SKM-1 (cell line): ENCODE results near the gene RAB20.
"Not testable (repeated sequence)": the region's sequence is repeated elsewhere in the genome, so short reads cannot be mapped to it uniquely, and the experiment has no call there.

ENCODE experiments used
- DNase-seq: peaks from one replicate; lab custom pipeline; 2025; ENCODE audit not compliant: unreplicated experiment; lab: John Stamatoyannopoulos, UW

The RAB20 gene

DNA sequence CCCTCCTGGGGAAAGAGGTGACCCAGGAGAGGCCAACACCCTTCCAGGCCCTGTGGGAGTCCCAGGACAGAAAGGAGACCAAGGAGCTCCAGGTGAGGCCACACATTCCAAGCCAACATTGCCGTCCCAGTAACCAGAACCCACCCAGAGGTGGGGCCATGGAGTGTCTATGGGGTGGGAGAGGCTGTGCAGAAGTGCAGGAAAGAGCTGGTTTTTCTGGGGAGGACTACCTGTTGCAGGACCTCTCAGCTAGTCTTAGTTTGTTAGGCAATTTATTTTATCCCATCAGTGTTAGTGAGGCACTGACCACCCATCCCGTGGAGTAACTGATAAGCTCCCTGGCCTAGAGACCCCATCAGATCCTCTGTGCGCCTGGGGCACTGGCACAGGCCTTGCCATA is 66.1 kb downstream of the RAB20 start:
- DNase-seq = no peak

DNA sequence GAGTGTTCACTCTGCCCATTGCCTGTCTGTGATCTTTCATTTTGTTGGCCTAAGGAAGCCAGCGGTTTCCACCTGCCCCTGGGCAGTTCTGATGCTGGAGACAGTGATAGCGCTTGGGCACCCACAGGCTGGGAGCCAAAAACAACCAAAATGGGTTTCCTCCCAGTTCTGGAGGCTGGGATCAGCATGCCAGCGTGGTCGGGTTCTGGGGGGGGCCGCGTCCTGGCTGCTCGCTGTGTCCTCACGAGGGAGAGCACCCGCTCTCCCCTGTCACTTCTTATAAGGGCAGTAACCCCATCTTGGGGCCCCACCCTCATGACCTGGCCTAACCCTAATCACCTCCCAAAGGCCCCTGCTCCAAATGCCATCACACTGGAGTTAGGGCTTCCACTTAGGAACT is 67.9 kb downstream of the RAB20 start:
- no peak for DNase-seq

DNA sequence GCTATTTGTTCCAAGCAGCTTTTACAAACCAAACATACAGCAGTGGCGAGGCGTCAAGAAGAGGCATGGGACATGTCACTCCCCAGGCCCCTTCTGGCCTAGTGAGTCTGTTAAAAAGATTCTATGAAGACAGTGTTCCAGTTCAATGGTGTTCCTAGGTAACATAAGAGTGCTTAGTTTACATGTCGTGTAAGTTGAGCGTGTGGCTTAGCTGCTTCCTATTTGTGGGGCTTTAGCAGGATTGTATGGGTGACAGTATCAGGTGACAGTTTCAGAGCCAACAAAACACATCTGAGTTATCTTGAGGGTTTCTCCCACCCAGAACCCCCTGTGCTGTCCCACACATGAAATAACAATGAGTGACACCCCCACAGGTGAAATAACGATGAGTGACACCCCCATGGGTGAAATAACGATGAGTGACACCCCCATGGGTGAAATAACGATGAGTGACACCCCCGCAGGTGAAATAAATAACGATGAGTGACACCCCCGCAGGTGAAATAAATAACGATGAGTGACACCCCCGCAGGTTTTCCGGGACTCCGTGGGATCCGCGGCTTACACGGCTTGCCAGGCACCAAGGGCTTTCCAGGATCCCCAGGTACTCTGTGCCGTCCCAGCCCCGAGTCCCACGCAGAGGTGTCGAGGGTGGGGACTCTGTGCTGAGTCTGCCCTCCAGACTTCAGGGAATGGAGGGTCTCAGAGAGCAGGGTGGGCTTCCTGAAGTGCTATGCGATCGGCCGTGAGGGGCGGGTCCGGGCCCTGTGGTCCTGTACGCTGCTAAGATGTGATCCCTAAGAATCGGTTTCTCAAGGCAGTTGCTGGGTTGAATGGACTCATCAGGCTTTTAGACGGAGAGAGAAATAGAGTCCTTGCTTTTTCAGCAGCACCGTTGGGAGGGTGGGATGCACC is 68.6 kb downstream of the RAB20 start:
- DNase-seq = no peak

DNA sequence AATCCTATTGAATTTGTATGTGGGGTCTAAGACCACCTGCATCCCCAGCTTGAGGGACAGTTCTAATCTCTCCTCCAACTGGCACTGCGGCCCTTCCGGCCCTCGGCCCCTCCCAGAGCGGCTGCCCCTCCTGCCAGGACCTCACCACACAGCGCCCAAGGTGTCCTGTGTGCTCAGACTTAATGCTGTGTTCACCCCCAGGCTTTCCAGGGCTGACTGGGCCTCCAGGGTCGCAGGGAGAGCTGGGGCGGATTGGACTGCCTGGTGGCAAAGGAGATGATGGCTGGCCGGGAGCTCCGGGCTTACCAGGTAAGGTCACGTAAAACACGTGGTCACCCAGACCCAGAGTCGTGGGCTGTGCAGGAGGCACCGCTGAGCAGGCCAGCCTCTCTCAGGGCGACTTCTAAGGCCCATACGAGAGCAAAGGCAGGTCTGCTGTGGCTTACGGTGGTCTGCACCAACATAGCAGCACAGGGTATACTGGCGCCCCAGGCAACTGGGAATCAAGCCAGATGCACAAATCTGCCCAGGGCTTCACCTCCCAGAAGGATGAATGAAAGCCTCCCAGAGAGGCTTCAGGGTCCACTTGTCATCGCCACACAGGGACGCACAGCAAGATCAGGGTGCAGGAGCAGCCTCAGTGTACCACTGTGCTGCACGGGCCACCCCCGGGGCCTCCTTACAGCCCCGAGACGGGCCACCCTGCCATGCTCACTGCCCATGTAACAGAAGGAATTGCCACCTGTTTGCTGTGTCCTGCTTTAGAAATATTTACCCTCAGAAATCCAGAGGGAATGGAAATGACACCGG is 69.4 kb downstream of the RAB20 start:
- DNase-seq = no peak

DNA sequence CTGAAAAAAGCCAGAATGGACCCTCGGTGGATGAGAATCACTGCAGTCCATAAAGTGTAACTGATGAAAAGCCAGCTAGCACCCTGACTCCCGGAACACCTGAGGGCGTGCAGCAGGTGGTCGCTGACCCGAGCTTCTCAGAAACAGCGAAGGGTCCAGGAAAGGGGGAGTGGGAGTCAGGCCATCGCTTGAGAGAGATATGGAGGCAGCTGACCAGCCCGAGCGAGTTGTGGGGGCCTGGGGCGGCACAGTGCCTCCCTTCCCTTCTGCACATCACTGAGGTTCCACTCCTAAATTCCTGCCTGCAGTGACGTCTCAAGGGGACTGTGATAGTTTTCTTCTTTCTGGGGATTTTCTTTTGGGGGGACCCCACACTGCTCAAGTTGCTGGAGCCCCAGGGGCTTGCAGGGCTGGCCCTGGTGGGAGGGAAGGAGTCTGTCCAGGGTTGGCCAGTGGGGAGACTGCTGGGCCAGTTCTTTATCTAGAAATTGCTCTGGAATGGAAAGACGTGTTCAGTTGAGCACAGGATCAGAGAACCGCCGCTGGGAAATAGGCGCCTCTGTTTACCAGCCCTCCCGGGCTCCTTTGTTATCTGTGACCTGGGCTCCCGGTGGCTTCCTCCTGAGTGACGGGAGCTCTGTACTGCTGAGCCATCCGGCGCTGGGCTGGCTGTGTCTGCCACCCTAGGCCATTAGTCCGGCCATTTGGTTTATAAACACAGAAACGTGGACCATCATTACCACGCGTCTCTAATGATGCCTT is 71.3 kb downstream of the RAB20 start:
- DNase-seq = no peak

DNA sequence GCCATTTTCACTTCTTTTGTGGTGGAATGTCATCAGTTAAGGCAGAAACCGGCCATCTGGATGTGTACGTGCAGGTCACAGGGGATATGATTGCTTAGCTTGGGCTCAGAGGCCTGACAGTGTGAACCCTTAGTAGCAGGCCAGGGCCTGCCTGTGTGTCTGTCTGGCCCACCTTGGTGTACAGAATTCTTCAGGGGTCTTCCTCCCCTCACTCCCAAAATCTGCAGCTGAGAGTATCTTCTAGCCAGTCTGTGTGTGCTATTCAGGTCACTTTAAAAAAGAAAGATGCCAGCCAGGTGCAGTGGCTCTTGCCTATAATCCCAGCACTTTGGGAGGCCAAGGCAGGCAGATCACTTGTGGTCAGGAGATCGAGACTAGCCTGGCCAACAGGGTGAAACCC is 74.6 kb downstream of the RAB20 start:
- DNase-seq = not testable (repeated sequence)

DNA sequence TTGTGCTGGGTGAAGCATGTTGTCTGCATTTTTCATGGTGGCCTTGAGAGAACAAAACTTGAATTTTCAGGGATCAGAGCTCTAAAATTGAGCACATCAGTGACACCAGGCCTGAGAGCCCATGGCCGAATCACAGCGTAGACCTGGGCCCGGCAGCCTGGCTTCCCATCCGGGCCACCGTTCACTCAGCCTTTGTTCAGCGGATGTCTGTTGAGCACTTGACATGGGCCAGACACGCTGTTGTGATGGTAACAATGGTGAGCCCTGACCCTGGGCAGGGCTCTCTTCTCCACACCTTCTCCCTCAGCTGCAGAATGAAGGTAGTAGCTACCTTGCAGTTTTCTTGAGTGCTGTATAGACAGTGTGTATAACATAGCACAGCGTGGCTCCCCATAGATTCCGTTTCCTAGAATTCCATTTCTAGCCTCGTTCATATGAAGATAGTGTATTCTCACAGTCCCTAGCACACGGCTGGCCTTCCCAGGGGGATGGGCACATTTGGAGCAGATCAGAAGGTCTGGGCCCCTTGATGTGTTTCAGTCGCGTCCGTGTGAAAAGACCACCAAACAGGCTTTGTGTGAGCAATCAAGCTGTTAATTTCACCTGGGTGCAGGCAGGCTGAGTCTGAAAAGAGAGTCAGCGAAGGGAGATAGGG is 75.3 kb downstream of the RAB20 start:
- DNase-seq = no peak

DNA sequence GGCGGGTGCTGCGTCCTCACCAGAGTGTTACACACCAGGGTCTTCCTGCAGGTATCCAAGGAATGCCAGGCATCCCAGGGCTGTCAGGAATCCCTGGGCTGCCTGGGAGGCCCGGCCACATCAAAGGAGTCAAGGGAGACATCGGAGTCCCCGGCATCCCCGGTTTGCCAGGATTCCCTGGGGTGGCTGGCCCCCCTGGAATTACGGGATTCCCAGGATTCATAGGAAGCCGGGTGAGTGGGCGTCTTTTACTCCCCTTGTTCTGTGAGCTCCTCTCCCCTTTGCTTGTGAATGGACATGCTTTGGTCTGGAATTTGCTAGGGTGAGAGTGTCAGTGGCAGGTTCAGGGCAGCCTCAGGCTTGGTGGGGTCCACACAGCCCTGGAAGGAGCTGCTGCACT is 75.9 kb downstream of the RAB20 start:
- DNase-seq = no peak

DNA sequence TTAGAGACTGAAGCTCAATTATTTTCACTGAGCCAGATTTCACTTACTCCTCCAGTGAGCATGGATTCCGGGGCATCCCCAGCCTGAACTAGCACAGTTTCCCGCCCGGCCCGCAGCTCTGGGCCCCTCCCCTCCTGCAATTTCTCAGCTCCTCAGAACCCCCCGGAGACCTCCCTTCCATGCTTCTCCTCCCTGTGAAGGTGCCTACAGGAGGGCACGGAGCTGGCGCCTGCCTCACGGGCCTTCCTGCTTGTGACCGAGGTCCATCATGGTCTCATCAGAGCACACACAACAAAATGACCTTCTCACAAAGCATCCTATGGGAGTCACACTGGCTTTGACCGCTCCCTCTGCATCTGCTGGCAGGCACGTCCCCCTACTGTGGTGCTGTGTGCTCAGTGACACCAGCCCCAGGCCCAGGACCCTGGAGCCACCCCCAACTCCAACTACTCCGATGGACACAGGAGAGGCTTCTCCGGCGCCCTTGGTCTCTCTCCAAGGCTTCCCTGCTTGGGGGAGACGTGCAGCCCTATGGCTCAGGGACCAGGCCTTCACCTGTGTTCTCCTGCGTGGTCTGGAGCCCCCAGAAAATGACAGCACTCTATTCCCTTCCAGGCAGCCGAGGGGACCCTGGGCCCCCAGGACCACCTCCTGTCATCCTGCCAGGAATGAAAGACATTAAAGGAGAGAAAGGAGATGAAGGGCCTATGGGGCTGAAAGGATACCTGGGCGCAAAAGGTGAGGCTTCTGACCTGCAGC is 77.1 kb downstream of the RAB20 start:
- no peak for DNase-seq

DNA sequence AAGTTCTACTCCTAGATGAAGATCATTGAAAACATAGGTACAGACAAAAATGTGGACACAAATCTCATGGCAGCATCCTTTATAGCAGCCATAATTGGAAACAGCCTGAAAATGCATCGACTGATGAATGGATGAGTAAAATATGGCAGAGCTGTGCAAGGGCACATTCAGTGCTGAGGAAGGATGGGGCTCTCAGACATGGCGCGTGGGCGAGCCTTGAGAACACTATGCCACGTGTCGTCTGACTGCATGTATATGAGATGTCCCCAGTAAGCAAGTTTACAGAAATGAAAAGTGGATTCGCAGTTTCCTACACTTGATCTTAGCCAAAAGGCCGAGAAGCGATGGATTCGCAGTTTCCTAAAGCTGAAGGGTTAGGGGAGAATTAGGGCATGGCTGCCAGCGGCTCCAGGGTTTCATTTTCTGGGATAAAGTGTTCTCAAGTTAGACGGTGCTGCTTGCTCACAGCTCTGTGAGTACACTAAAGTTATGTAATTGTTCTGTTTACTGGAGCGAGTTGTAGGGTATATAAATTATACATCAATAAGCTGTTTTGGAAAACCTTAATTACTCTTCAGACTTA is 78.0 kb downstream of the RAB20 start:
- no peak for DNase-seq

DNA sequence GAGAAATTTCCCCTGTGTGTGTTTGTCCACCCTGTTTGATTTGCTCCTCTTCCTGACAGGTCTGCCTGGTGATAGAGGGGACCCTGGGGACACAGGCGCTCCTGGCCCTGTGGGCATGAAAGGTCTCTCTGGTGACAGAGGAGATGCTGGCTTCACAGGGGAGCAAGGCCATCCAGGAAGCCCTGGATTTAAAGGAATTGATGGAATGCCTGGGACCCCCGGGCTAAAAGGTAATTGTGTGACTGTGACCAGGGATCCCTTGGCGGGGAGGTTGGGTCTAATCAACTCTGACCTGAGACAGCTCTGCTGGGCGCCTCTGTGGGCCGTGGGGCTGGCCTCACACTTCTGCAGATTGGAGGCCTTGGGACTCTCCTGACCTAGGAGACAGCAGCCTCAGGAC is 81.4 kb downstream of the RAB20 start:
- no peak for DNase-seq

DNA sequence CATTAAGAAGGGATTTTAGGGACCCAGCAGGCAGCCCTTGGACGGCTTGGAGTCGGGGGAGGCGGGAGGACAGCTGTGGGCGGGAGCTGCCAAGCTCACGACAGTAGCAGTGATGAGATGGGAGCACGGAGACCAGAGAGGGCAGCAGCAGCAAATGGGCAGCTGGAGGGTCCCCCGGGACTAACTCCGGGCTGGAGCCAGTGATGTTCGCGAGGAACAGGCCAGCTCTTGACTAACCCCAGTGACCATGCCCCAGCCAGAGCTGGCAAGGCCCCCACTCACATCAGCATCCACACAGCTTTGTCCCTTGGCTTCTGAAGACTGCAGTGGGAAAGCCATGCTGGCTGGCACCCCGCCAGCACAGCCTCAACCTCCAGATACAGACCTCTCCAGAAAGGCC is 81.9 kb downstream of the RAB20 start:
- no peak for DNase-seq

DNA sequence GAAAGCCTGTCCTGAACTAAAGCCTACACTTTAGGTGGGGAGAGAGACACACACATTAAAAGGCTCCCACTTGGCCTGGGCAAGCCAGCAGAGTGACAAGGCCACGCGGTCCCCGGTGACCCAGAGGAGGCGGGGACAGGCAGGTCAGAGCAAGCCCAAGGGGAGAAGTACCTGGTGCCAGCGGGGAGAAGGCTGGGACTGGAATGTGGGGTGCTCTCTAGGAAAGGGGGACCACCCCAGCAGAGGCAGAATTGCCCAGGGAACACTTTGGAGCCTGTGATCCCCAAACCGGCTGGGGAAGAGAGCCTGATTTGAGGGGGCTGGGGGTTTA is 82.3 kb downstream of the RAB20 start:
- no peak for DNase-seq

DNA sequence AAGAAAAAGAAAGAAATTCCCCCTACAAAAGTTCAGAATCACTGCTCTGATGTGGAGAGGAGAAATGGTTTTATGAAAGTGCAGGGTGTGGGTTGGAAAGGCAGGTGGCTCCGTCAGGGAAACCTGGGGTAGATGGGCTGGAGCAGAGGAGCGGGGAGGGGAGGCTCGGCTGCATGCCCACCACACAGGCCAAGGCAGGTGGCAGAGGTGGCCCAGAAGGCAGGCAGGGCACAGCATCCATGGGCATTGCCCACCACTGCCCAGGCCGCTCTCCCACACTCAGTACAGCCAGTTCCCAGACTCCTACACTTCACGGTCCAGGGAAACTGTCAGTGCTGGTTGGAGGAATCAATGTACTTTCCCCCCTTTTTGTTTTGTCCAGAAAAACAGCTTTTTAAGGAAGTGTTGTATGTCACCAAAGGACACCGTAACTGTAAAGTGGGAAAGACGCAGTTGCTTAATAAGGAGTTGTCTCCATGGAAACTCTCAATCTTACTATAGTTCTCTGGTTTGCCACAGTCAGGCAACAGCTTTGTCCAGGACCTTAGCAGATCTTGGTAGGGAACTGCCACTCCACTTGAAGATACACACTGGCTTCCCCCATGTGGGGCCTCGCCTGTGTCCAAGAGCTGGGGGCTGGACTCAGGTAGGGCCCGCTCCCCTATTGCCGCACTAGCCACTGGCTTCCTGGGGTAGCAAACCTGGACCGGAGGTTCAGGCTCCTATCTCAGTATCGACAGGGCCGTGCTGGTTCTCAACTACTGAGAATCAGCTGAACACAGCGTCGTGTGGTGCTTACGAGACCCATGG is 82.9 kb downstream of the RAB20 start:
- DNase-seq = no peak

DNA sequence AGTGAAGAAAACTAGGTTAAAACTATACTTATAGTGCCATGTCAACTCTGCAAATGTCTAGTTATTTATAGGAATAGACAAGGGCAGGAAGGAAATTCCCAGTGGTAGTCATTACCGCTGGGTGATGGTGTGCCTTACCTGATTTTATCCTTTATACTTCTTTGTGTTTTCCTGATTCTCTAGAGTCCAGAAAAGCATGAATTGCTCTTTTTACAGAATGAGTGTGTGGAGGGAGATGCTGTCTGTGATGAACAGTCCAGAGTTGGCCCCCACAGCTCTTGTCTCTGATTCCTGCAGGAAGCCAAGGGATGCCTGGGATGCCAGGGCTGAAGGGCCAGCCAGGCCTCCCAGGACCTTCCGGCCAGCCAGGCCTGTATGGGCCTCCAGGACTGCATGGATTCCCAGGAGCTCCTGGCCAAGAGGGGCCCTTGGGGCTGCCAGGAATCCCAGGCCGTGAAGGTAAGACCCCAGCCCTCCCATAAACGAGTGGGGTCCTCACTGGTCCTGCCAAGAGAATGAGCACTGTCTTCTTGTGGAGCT is 83.7 kb downstream of the RAB20 start:
- no peak for DNase-seq

DNA sequence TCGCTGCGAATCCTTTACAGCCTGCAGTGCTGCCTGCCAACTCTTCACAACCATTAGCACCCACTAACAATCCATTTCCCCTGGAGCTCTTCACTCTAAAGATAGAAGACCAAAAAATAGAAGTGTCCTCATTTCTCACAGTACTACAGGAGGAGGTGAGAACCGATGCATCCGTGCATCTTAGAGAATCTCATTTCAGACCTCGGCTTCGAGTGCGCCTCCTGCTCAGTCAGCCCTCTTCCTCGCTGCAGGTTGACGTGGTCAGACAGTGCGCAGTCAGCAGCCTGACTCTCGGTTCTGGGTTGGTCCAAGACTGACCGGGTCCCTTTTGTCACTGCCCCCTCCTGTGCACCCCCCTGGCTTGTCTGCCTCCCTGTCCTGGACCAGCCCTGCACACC is 85.3 kb downstream of the RAB20 start:
- no peak for DNase-seq

DNA sequence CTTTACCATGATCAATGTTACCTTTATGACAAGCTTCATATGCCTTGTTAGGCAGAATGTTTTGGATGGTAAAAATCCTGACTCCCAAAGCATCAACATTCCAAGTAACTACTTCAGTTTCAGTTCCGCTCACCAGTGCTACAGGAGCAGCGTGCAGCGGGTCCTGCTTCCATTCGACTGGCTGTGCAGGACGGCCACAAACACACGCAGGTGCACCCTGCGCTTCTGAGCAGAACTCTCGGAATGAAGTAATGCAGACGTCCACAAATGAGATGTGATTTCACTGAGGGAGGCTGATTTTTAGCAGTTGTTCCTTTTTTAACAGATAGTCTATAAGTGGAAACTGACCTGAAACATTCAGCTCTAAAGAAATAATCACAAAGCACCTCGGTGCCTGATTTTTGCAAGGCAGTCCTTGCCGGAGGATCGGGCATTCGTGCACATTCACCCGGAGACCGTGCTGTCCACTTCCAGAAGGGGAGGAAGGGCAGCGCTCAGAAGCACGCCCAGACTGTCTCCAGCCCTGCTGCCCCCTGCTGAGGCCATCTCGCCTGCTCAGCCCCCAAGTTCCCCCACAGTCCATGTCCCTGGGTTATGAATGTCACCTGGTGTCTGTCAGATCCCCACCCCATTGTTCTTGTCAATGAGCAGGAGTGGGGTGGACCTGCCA is 85.8 kb downstream of the RAB20 start:
- DNase-seq = no peak

DNA sequence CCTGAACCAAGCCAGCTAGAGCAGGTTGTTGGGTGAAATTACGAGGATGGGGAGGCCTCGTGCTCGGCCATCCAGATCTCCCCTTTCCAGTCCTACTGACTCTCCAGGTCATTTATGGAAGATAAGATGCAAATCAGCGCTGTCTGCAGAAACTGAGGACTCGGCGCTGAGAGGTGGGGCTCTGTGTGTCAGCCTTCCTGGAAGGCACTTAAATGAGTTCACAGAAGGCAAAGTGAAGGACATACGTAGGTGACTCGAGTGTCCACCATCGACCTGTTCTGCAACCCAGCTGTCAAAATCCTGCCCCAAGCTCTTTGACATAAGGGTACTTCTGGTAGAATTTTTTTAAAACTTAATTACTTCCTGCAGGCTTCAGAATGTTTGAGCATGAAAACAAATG is 86.4 kb downstream of the RAB20 start:
- DNase-seq = no peak
